Activated naive CD8-positive, alpha-beta T cell treated with anti-CD3 and anti-CD28 coated beads, Interleukin-2, amount 50 U/mL, for 16 hours (primary cell): ENCODE data around the gene ARID3A.
"Not testable (repeated sequence)": the region's sequence is repeated elsewhere in the genome, so short reads cannot be mapped to it uniquely, and the experiment has no call there.

ENCODE experiments used
- DNase-seq: peaks from one replicate; pipeline ENCODE4 v3.0.0-alpha.2; 2020; ENCODE audit warnings: low read depth, low spot score

ARID3A gene, protein sequence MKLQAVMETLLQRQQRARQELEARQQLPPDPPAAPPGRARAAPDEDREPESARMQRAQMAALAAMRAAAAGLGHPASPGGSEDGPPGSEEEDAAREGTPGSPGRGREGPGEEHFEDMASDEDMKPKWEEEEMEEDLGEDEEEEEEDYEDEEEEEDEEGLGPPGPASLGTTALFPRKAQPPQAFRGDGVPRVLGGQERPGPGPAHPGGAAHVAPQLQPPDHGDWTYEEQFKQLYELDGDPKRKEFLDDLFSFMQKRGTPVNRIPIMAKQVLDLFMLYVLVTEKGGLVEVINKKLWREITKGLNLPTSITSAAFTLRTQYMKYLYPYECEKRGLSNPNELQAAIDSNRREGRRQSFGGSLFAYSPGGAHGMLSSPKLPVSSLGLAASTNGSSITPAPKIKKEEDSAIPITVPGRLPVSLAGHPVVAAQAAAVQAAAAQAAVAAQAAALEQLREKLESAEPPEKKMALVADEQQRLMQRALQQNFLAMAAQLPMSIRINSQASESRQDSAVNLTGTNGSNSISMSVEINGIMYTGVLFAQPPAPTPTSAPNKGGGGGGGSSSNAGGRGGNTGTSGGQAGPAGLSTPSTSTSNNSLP

DNA sequence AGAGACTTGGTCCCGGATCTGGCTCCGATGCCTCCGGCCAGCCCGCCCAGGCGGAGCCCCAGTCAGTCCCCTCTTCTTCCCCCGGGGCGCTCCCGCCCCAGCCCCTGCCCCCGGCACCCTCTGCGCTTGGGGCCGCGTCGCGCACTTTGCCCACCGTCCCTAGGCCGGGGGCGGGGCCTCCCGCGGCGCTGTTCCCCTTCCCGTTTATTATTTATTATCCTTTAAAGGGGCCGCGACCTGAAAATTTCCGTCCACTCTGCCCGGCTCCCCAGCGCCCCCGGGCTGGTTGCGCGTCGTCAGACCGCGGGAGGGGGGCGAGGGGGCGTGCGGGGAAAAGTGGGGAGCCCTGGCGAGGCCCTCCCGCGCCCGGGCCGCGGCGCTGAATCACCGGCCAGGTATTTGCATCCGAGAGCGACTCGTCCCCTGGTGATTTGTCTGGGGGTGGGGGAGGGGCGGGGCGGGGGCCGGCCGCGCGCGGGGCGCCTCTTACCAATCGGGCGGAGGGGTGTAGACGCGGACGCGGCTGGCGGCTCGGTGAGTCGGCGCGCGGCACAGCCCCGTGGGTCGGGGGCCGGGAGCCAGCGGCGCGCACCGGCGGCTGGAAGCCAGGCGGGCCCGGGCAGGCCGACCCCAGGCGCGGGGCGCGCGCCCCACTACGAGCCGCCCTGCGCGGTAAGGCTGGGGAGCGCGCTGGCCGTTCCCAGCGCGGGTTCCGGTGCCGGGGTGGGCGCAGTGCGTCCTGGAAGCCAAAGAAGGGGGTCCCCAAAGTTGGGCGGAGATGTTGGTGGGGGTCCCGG is at the start of gene ARID3A:
ARID3A (plus strand) TSS at position 510 of the 797 bp plus-strand sequence. CDS start 3,494 bp downstream, outside the sequence.
- peak; percentile 42 for DNase-seq

DNA sequence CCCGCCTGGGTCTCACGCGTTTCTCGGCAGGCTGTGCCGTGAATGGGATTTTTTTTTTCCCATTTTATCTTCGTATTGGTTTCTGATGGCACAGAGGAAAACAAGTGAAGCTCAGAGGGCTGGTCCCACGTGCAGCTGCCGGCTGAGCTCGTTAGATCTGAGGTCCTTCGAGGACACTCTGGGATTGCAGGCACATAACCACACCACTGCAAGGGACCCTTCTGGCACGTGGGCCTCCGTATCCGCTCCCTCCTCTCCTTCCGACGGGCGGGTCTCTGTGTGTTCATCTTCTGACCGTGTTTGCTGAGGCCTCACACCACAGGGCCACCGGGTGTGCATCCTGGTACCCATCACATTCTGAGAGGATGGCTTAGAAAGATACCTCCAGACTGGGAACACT is 49.7 kb upstream of the ARID3A start:
- DNase-seq: no peak

DNA sequence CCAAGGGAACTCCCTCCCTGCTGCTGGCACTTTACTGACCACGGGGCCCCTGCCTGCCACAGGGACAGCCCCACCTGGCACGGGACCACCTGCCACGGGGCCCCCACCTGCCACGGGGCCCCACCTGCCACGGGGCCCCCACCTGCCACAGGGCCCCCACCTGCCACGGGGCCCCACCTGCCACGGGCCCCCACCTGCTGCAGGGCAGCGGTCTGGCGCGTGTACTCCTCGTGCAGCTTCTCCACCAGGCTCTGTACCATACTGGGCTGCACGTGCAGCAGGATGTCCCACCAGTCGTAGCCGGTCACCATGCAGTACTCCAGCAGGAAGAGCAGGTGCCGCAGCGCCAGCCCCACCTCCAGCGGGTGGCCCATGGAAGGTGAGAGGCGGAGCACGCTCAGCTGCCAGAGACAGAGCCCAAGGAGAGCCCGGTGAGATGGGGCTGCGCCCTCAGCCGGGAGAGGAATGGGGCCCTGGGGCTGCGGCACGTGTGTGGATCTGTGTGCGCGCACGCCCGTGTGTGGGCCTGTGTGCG is 49.0 kb upstream of the ARID3A start:
- no peak for DNase-seq

DNA sequence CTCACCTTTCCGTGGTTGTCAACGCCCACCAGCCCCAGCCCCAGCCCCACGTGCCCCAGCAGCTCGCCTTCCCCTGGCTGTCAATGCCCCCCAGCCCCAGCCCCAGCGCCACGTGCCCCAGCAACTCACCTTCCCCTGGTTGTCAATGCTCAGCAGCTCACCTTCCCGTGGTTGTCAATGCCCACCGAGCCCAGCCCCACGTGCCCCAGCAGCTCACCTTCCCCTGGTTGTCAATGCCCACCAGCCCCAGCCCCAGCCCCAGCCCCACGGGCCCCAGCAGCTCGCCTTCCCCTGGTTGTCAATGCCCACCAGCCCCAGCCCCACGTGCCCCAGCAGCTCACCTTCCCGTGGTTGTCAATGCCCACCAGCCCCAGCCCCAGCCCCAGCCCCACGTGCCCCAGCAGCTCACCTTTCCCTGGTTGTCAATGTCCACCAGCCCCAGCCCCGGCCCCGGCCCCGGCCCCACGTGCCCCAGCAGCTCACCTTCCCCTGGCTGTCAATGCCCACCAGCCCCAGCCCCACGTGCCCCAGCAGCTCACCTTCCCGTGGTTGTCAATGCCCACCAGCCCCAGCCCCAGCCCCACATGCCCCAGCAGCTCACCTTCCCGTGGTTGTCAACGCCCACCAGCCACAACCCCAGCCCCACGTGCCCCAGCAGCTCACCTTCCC is 47.7 kb upstream of the ARID3A start:
- not testable (repeated sequence) for DNase-seq

DNA sequence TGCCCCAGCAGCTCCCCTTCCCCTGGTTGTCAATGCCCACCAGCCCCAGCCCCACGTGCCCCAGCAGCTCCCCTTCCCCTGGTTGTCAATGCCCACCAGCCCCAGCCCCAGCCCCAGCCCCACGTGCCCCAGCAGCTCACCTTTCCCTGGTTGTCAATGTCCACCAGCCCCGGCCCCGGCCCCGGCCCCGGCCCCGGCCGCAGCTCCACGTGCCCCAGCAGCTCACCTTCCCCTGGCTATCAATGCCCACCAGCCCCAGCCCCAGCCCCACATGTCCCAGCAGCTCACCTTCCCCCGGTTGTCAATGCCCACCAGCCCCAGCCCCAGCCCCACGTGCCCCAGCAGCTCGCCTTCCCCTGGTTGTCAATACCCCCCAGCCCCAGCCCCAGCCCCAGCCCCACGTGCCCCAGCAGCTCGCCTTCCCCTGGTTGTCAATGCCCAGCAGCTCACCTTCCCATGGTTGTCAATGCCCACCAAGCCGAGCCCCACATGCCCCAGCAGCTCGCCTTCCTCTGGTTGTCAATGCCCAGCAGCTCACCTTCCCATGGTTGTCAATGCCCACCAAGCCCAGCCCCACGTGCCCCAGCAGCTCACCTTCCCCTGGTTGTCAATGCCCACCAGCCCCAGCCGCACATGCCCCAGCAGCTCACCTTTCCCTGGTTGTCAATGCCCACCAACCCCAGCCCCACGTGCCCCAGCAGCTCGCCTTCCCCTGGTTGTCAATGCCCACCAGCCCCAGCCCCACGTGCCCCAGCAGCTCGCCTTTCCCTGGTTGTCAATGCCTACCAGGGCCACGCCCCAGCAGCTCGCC is 46.9 kb upstream of the ARID3A start:
- not testable (repeated sequence) for DNase-seq

DNA sequence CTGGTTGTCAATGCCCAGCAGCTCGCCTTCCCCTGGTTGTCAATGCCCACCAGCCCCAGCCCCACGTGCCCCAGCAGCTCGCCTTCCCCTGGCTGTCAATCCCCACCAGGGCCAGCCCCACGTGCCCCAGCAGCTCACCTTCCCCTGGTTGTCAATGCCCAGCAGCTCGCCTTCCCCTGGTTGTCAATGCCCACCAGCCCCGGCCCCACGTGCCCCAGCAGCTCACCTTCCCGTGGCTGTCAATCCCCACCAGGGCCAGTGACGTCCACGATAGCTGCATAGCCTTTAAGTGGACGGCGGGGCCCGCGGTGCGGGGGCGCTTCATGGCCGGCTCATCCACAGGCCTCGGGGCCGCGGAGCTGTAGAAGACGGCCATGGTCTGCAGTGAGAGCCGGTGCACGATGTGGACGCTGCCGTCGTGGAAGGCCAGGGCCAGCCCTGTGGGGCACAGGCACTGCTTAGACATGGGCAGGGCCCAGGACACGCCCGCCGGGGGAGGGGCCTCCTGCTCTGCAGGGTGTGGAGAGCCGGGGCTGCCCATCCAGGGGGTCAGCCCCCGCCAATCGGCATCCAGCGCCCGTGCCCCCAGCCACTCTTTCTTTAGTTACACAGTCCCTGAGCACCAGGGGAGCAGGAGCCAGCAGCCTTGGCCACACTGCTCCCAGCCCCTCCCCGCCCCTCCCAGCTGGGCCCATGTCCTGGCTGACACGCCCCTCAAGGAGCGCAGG is 46.0 kb upstream of the ARID3A start:
- DNase-seq: no peak

DNA sequence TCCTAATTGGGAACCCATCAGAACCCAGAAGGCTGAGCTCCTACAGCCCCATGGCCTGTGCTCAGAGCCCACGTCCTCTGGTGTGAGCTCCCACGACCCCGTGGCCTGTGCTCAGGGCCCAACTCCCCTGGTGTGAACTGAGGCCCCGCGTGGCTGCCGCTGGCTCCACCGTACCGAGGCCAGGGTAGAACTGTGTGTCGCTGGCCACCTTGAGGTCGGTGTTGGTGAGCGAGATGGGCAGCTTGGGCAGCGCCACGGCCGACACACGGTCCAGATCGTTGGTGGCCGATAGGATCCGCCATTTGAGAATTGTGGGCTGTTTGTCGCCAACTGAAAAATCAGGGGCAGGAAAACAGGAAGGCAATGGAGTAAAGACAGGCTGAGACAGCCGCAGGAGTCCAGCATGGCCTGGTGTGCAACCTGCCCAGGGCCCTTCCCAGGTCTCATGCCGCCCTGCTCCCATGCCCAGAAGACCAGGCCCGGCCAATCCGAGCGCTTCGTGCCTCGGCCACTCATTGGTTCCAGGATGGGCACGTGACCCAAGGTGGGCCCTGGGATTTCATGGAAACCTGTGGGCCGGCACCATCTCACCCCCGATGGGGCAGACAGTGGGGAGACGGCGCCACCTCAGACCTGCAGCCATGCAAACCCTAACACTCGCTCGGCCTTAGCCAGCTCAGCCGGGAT is 44.3 kb upstream of the ARID3A start:
- no peak for DNase-seq

DNA sequence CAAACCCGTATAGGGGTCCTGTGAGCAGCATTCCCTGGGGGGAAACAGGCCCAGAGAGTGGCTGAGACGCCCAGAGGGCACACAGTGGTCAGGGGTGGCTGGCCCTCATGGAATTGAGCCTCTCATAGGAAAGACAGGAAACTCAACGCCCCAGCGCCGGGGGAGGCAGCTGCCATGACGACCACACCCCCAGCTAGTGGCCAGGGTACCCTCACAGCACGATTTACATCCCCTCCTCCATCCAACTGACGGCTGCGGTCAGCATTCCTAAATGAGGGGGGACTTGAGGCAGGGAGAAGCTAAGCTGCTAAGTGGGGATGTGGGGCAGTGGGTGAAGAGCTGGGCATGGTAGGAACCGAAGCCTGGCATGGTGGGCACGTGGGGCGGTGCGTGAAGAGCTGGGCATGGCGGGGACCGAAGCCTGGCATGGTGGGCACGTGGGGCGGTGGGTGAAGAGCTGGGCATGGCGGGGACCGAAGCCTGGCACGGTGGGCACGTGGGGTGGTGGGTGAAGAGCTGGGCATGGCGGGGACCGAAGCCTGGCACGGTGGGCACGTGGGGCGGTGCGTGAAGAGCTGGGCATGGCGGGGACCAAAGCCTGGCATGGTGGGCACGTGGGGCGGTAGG is 42.9 kb upstream of the ARID3A start:
- no peak for DNase-seq

DNA sequence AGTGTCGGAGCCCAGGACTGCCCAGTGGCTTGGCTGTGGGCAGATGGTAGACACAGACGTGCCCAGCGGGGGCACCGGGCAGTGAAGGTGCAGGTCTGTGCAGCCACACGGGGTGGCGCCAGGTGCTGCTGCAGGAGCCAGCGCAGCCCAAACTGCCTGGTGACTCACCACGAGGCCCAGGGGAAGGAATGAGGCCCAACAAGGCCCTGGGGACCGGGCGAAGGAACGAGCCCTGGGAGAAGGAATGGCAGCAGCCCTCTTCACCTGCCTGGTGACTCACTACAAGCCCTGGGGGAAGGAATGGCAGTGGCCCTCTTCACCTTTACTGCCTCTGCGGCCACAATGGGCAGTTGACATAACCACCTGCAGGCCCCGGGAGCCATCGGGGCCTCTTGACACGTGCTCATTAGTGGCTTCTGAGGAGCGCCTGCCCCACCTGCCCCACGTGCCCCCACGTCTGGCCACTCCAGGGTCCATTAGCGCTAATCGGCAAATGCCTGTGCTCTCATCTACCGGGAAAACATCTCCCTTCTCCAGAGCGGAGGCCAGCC is 42.1 kb upstream of the ARID3A start:
- DNase-seq: no peak

DNA sequence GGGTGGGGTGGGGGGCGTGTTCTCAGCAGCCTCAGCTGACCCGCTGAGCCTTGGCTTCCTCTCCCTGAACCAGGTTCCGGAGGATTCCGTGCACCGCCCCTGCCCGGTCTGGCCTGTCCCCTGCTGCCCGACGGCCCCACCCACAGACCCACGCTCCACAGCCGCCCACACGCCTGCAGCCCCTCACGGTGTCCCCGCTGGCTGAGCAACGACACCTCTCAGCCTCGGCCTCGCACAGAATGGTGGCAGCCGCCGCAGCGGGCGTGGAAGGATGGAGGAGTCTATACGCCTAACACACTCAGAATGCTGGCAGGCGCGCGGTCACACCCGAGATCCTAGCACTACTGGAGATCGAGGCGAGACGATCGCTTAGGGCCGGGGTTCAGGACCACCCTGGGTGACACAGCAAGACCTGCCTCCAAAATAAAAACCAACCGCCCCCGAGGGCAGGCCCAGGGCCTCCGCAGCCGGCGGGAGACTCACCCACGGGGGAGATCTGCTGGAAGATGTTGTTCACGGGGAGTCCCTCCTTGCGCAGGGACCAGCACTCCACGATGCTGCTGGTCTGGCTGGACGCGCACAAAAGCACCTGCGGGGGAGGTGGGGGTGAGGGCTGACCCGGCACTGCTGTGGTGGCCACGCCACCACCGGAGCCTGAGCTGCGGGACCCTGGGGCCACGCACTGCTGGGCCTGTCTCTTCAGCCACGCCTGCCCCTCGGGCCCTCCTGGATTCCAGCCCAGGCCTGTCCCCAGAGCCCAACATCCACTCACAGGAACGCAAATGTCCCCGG is 41.2 kb upstream of the ARID3A start:
- DNase-seq: no peak

DNA sequence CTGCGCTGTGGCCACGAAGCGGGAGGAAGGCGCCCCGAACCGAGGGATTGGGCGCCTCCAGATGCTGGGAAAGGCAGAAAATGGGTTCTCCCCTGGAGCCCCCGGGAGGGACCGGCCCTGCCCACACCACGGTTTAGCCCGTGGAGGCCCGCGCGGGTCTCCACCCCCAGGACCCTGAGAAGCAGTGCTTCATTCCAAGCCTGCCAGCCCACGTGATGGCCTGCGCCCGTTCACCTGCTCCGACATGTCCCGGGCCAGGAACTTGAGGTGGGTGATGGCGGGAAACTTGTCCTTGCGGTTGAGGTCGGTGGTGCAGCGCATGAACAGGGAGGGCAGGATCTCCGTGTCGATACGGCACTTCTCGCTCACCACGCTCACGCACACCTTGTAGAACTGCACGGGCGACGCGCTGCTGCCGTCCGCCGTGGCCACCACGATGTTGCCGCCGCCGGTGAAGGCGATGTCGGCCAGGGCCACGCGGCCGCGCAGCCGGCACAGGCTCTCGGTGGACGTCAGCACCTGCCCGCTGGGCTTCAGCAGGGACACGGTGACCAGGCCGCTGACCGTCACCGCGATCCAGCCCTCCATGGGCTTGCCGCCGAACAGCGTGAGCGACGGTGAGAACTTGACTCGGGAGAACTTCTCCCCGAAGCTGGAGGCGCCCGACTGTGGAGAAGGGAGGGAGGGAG is 40.2 kb upstream of the ARID3A start:
- DNase-seq: no peak

DNA sequence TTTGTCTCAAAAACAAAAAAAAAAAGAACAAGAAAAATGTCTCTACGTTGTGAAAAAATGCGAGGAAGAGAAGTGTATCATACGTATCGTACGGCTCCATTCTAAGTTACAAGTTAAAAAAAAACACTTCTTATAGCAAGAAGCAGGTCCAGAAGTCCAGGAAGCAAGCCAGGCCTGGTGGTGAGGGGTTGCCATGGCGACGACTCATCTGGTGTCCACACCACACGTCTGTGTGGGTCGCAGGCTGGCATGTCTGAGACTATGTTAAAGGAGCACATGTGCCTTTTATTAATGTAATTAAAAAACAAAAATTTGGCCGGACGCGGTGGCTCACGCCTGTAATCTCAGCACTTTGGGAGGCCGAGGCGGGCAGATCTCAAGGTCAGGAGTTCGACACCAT is 38.8 kb upstream of the ARID3A start:
- DNase-seq: no peak

DNA sequence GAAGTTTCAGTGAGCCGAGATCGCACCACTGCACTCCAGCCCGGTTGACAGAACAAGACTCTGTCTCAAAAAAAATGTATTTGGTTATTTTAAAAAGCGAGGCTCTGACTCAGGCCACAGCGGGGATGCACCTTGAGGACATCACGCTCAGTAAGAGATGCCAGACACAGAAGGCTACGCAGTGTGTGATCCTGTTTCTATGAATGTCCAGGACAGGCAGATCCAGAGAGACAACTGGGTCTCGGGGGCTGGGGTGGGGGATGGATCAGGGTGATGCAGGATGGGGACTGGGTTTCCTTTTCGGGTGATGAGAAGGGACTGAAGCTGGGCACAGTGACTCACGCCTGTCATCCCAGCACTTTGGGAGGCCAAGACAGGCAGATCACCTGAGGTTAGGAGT is 38.2 kb upstream of the ARID3A start:
- no peak for DNase-seq

DNA sequence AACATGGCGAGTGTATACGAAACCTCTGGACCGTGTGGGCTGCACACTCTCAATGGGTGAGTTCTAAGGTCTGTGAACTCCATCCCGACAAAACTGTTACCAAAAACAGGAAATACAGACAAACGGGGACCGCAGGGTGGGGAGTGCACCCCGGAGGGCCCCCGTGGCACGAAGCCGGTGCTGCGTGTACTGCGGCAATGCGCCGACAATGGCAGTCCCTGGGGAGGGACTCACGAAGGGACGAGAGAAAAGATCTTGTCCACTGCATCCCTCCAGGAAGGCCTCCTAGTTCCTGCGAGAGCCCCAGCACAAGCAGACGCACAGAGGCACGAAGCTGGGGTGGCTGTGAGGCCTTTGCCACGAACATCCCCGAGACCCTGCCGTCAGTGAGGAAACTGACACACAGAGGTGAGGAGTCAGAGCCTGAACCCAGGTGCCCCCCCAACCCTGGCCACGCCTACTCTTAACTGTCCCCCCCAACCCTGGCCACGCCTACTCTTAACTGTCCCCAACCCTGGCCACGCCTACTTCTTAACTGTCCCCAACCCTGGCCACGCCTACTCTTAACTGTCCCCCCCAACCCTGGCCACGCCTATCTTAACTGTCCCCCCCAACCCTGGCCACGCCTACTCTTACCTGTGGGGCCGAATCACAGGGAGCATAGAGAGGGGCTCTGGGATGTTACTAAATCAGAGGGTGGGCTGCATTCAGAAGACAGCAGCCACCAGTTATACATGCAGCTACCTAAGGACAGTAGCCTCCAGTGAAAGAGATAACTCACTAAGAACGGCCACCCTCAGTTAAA is 37.1 kb upstream of the ARID3A start:
- no peak for DNase-seq

DNA sequence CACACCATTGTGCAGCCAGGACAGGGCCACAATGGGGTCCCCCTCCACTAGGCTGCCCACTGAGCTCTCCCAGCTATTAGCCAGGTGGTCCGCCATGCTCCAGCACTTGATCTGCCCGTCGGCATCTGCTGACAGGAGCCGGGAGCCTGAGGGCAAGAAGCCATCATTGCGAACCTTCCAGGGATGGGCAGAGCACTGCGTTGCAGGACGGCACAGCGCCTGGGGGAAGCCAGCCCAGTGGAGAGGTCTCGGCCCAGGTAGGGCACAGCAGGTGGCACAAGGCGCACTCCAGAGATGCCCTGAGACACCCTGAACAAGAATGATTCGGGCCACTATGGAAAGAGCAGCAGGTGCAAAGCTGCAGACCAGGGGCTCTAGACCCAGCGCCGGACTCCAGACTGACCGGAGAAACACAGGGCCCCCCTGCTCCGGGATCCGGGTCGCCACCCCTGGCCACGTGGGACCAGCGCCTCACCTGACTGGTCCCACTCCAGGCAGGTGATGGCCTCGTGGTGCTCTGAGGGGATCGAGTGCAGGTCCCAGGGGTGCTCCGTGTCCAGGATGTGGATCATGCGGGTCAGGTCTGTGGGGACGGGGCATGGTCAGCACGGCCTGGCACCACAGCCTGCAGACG is 36.1 kb upstream of the ARID3A start:
- DNase-seq: no peak

DNA sequence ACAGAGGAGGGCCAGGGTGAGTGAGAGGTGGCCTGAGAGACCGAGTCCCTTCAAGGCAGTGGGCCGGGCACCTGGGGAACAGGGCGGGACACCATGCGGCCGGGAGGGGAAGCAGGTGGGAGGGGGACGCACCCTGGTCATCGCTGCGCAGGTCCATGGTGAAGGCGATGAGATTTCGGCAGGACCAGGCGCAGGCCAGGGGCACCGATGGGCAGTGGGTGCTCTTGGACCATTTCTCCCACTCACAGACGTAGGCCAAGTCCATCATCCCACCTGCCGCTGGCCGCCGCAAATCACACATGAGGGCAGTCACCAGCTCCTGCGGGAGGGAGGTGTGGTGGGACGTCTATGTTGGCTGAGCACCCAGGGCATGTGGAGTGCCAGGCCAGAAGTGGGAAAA is 35.0 kb upstream of the ARID3A start:
- DNase-seq: no peak
